ENCODE measurements around the gene ZXDC. TPM values are rescaled to one million over a fixed set of nuclear protein-coding genes. Genes with fewer than 3 reads are reported as not detected.

ZXDC gene
- total RNA-seq (2012; rRNA removed), result 13.7 and 15.9 TPM in 2 replicates

- Histone ChIP-seq H3K4me2 (ENCODE audit: low read length) (peak within 1 kb of the TSS; percentile 99), H3K27me3 (ENCODE audit: control insufficient read depth, insufficient read depth, low read length) (no peaks in the 10 kb centered on the region), H3K4me1 (ENCODE audit: control insufficient read depth, insufficient read depth, low read length) (peaks cover 37% of the 10 kb centered on the region), H3K36me3 (ENCODE audit: insufficient read depth, low read length) (peaks cover 17% of the 10 kb centered on the region), H3K9me3 (replicated peaks; ENCODE audit: low read length) (no peaks in the 10 kb centered on the region), H3K9ac (ENCODE audit: low read depth, low read length) (peak within 1 kb of the TSS; percentile 95), H3K4me3 (ENCODE audit: low read length) (peak within 1 kb of the TSS; percentile 95)
Observed at GRCh38 chr3:126475413-126476114, at the start of gene ZXDC. Gene ZXDC, minus strand, starts transcription at chr3:126475891. Its CDS starts 26 bp downstream, at chr3:126475865.

DNA sequence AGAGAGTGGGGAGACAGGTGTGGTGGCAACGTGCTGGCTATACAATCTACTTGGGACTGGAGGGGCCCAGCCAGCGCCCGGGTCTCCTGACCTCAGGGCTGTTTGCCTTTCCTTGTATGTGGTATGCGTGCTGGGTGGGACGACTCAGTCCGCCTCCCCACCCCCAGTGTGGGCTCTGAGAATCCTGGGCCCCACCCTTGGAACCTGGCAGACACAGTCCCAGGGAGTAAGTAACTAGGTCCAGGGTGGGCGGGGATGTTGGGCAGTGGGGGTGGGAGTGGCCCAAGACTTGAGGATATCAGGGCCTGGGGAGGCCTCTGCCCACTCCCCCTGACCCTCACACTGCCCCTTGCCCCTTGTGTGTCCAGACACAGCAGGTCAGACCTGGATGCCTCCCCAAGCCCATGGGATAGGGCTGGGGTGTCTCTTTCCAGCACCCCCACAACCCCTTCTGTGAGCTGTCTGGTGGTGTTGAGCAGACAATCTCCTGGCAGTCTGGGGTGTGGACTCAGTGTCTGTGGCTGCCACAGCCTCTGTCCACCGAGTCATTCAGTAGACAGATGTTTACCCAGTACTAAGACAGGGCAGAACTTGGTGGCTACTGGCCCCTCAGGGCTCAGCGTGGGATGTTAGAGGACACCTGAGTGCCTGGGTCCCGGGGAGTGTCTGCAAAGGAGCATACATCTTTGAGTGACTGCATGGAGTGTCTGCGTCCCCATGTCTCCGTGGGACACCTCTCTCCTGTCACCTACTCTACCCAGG, 49.6 kb upstream of the ZXDC start:
- Histone ChIP-seq H3K36me3 (ENCODE audit: insufficient read depth, low read length) (no peaks in the 10 kb centered on the region), H3K9ac (ENCODE audit: low read depth, low read length) (no peak overlapping the region), H3K27me3 (ENCODE audit: control insufficient read depth, insufficient read depth, low read length) (peaks cover 50% of the 10 kb centered on the region), H3K4me3 (ENCODE audit: low read length) (no peak overlapping the region), H3K4me1 (ENCODE audit: control insufficient read depth, insufficient read depth, low read length) (no peaks in the 10 kb centered on the region), H3K4me2 (ENCODE audit: low read length) (no peak overlapping the region), H3K9me3 (replicated peaks; ENCODE audit: low read length) (no peaks in the 10 kb centered on the region)

GRCh38 chr3:126524429-126524988, 48.8 kb upstream of the ZXDC start:
- H3K4me3 ChIP-seq (ENCODE audit: low read length), result peak overlapping the region; percentile 59
- H3K9me3 ChIP-seq (replicated peaks; ENCODE audit: low read length), result no peaks in the 10 kb centered on the region
- H3K9ac ChIP-seq (ENCODE audit: low read depth, low read length), result no peak overlapping the region
- peak overlapping the region; percentile 77 for H3K4me2 ChIP-seq (ENCODE audit: low read length)
- H3K27me3 ChIP-seq (ENCODE audit: control insufficient read depth, insufficient read depth, low read length), result peaks cover 55% of the 10 kb centered on the region
- no peaks in the 10 kb centered on the region for H3K4me1 ChIP-seq (ENCODE audit: control insufficient read depth, insufficient read depth, low read length)
- H3K36me3 ChIP-seq (ENCODE audit: insufficient read depth, low read length), result no peaks in the 10 kb centered on the region

GRCh38 chr3:126523745-126524428, 48.2 kb upstream of the ZXDC start, which contains the start of gene CHST13:
Gene CHST13, plus strand, starts transcription at chr3:126524155. Its CDS starts 178 bp downstream, at chr3:126524333.
- H3K36me3 ChIP-seq (ENCODE audit: insufficient read depth, low read length), result no peaks in the 10 kb centered on the region
- H3K4me2 ChIP-seq (ENCODE audit: low read length), result peak within 1 kb of the TSS; percentile 77
- peak within 1 kb of the TSS; percentile 59 for H3K4me3 ChIP-seq (ENCODE audit: low read length)
- no peaks in the 10 kb centered on the region for H3K4me1 ChIP-seq (ENCODE audit: control insufficient read depth, insufficient read depth, low read length)
- H3K27me3 ChIP-seq (ENCODE audit: control insufficient read depth, insufficient read depth, low read length), result peaks cover 60% of the 10 kb centered on the region
- H3K9ac ChIP-seq (ENCODE audit: low read depth, low read length), result no peak within 1 kb of the TSS
- H3K9me3 ChIP-seq (replicated peaks; ENCODE audit: low read length), result no peaks in the 10 kb centered on the region

GRCh38 chr3:126522363-126522788, 46.7 kb upstream of the ZXDC start:
- Histone ChIP-seq H3K27me3 (ENCODE audit: control insufficient read depth, insufficient read depth, low read length) (peaks cover 60% of the 10 kb centered on the region), H3K36me3 (ENCODE audit: insufficient read depth, low read length) (no peaks in the 10 kb centered on the region), H3K4me3 (ENCODE audit: low read length) (no peak overlapping the region), H3K9me3 (replicated peaks; ENCODE audit: low read length) (no peaks in the 10 kb centered on the region), H3K4me1 (ENCODE audit: control insufficient read depth, insufficient read depth, low read length) (no peaks in the 10 kb centered on the region), H3K9ac (ENCODE audit: low read depth, low read length) (no peak overlapping the region), H3K4me2 (ENCODE audit: low read length) (no peak overlapping the region)

- Histone ChIP-seq H3K9ac (ENCODE audit: low read depth, low read length) (no peak overlapping the region), H3K9me3 (replicated peaks; ENCODE audit: low read length) (no peaks in the 10 kb centered on the region), H3K4me3 (ENCODE audit: low read length) (no peak overlapping the region), H3K27me3 (ENCODE audit: control insufficient read depth, insufficient read depth, low read length) (peaks cover 54% of the 10 kb centered on the region), H3K36me3 (ENCODE audit: insufficient read depth, low read length) (no peaks in the 10 kb centered on the region), H3K4me1 (ENCODE audit: control insufficient read depth, insufficient read depth, low read length) (no peaks in the 10 kb centered on the region), H3K4me2 (ENCODE audit: low read length) (no peak overlapping the region)
Observed at GRCh38 chr3:126521122-126521891, 45.6 kb upstream of the ZXDC start.

- Histone ChIP-seq H3K9ac (ENCODE audit: low read depth, low read length) (no peak overlapping the region), H3K27me3 (ENCODE audit: control insufficient read depth, insufficient read depth, low read length) (peaks cover 42% of the 10 kb centered on the region), H3K9me3 (replicated peaks; ENCODE audit: low read length) (no peaks in the 10 kb centered on the region), H3K4me1 (ENCODE audit: control insufficient read depth, insufficient read depth, low read length) (no peaks in the 10 kb centered on the region), H3K4me2 (ENCODE audit: low read length) (no peak overlapping the region), H3K36me3 (ENCODE audit: insufficient read depth, low read length) (no peaks in the 10 kb centered on the region), H3K4me3 (ENCODE audit: low read length) (no peak overlapping the region)
Observed at GRCh38 chr3:126519506-126520455, 44.1 kb upstream of the ZXDC start.

DNA sequence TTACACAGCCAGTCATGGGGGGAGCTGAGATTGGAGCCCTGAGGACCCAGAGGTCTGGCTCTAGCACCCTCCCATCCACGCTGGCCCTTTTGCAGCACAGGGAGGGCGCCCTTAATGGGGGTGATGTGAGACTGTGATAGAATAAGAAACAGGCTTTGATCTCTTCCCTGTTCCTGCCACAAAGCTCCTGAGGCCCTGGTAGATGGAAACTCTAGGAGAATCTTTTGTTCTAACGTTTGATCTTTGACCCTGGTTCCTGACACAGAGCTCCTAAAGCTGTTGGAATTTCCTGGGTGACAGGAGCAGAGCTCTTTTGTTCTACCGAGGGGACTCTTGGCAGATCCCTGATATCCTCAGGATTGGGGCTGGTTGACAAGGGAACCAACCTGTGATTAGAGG, 43.1 kb upstream of the ZXDC start:
- H3K4me3 ChIP-seq (ENCODE audit: low read length), result no peak overlapping the region
- no peak overlapping the region for H3K4me2 ChIP-seq (ENCODE audit: low read length)
- no peaks in the 10 kb centered on the region for H3K4me1 ChIP-seq (ENCODE audit: control insufficient read depth, insufficient read depth, low read length)
- peaks cover 33% of the 10 kb centered on the region for H3K27me3 ChIP-seq (ENCODE audit: control insufficient read depth, insufficient read depth, low read length)
- H3K9me3 ChIP-seq (replicated peaks; ENCODE audit: low read length), result no peaks in the 10 kb centered on the region
- H3K9ac ChIP-seq (ENCODE audit: low read depth, low read length), result no peak overlapping the region
- no peaks in the 10 kb centered on the region for H3K36me3 ChIP-seq (ENCODE audit: insufficient read depth, low read length)

DNA sequence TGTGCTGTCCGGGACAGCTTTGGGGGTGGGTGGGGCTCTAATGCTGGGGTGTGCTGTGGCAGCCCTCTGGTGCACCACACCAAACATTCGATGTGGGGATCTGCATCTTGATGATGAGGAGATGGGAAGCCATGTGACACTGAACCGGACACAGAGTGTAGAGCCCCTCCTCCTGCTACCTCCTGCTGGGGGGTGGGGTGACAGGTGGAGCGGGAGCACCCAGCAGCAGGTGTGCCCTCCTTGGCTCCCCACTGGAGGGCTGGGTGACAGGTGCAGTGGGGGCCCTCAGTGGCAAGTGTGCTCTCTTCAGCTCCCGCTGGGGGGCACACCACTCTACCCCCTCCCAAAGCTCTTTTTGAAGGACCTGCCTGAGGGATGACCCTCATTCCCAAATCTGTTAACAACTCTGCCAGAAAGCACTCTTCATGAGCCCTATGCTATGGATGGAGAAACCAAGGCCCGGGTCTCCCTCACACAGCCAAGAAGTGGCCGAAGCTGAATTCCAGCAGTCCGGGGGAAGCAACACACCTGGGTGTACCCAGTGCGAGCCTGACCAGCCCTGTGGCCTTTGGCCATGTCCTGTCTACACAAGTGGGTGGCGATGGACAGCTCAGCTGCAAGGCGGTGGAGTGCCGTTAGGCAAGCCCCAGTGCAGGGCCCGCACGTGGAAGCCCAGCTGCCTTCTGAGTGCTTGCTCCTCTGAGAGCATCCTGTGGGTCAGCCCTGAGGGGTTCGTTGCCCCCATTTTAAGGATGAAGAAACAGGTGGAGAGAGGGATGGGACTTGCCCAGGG, 42.5 kb upstream of the ZXDC start:
- Histone ChIP-seq H3K4me3 (ENCODE audit: low read length) (no peak overlapping the region), H3K27me3 (ENCODE audit: control insufficient read depth, insufficient read depth, low read length) (peaks cover 27% of the 10 kb centered on the region), H3K36me3 (ENCODE audit: insufficient read depth, low read length) (no peaks in the 10 kb centered on the region), H3K4me1 (ENCODE audit: control insufficient read depth, insufficient read depth, low read length) (no peaks in the 10 kb centered on the region), H3K9me3 (replicated peaks; ENCODE audit: low read length) (no peaks in the 10 kb centered on the region), H3K9ac (ENCODE audit: low read depth, low read length) (no peak overlapping the region), H3K4me2 (ENCODE audit: low read length) (no peak overlapping the region)
